ENCODE results near the gene BNIP5. TPM values are rescaled to one million over a fixed set of nuclear protein-coding genes. Genes with fewer than 3 reads are reported as not detected.
A peak's percentile ranks its signal among the peaks of the same experiment; 100 is the strongest.

BNIP5 gene
- total RNA-seq, 2 donors from 2014 or later = not detected

GRCh38 chr6:36327919-36328236 is 8.8 kb downstream of the BNIP5 start:
- no peak for TF ChIP-seq CTCF (conservative IDR thresholded peaks at IDR 0.05)
- no peak for DNase-seq
- Mint-ChIP-seq H3K36me3 (ENCODE audit: low read depth) (no peaks in the 10 kb centered on the region), H3K4me1 (peaks cover 2% of the 10 kb centered on the region), H3K9me3 (no peaks in the 10 kb centered on the region), H3K27me3 (ENCODE audit: insufficient read depth) (peaks cover 4% of the 10 kb centered on the region), H3K27ac (no peak overlapping the region), H3K4me3 (no peak overlapping the region)
- no peak overlapping the region for H3K9ac ChIP-seq (ENCODE audit: extremely low read depth, low read length, poor library complexity, severe bottlenecking)
- H3K27me3 ChIP-seq (ENCODE audit: control insufficient read depth, insufficient read depth, low read length, poor library complexity, severe bottlenecking) = peaks cover 2% of the 10 kb centered on the region
- H3K9me3 ChIP-seq (ENCODE audit: control insufficient read depth, low read length) = no peaks in the 10 kb centered on the region
- no peaks in the 10 kb centered on the region for H3K4me1 ChIP-seq (ENCODE audit: control insufficient read depth, insufficient read depth, low read length)
- H3K36me3 ChIP-seq (ENCODE audit: control insufficient read depth, insufficient read depth, low read length) = no peaks in the 10 kb centered on the region
- H3K4me3 ChIP-seq (ENCODE audit: low read length) = no peak overlapping the region
- H3K27ac ChIP-seq (ENCODE audit: low read depth, low read length) = no peak overlapping the region

GRCh38 chr6:36327226-36327918 is 9.3 kb downstream of the BNIP5 start:
- 38 to 41% methylated on average over 3 to 6 of the region's 6 CpGs for WGBS, 2 experiments (ENCODE audit: insufficient coverage in 1 of 2, insufficient read length in 1 of 2)
- no peak overlapping the region for H3K9ac ChIP-seq (ENCODE audit: extremely low read depth, low read length, poor library complexity, severe bottlenecking)
- no peaks in the 10 kb centered on the region for H3K36me3 ChIP-seq (ENCODE audit: control insufficient read depth, insufficient read depth, low read length)
- no peak for TF ChIP-seq CTCF (conservative IDR thresholded peaks at IDR 0.05)
- no peaks in the 10 kb centered on the region for H3K4me1 ChIP-seq (ENCODE audit: control insufficient read depth, insufficient read depth, low read length)
- DNase-seq = peak; percentile 69
- H3K9me3 Mint-ChIP-seq = no peaks in the 10 kb centered on the region
- H3K27me3 Mint-ChIP-seq (ENCODE audit: insufficient read depth) = peaks cover 4% of the 10 kb centered on the region
- H3K4me1 Mint-ChIP-seq = peaks cover 2% of the 10 kb centered on the region
- H3K4me3 Mint-ChIP-seq = no peak overlapping the region
- no peak overlapping the region for H3K27ac Mint-ChIP-seq
- H3K27ac ChIP-seq (ENCODE audit: low read depth, low read length) = no peak overlapping the region
- no peaks in the 10 kb centered on the region for H3K27me3 ChIP-seq (ENCODE audit: control insufficient read depth, insufficient read depth, low read length, poor library complexity, severe bottlenecking)
- no peaks in the 10 kb centered on the region for H3K9me3 ChIP-seq (ENCODE audit: control insufficient read depth, low read length)
- no peak overlapping the region for H3K4me3 ChIP-seq (ENCODE audit: low read length)
- no peaks in the 10 kb centered on the region for H3K36me3 Mint-ChIP-seq (ENCODE audit: low read depth)

- Mint-ChIP-seq H3K36me3 (ENCODE audit: low read depth) (no peaks in the 10 kb centered on the region), H3K9me3 (no peaks in the 10 kb centered on the region), H3K4me3 (no peak overlapping the region), H3K27me3 (ENCODE audit: insufficient read depth) (no peaks in the 10 kb centered on the region), H3K4me1 (peaks cover 2% of the 10 kb centered on the region), H3K27ac (no peak overlapping the region)
- no peaks in the 10 kb centered on the region for H3K4me1 ChIP-seq (ENCODE audit: control insufficient read depth, insufficient read depth, low read length)
- no peak for TF ChIP-seq CTCF (conservative IDR thresholded peaks at IDR 0.05)
- no peak overlapping the region for H3K9ac ChIP-seq (ENCODE audit: extremely low read depth, low read length, poor library complexity, severe bottlenecking)
- H3K27me3 ChIP-seq (ENCODE audit: control insufficient read depth, insufficient read depth, low read length, poor library complexity, severe bottlenecking) = no peaks in the 10 kb centered on the region
- H3K36me3 ChIP-seq (ENCODE audit: control insufficient read depth, insufficient read depth, low read length) = no peaks in the 10 kb centered on the region
- H3K9me3 ChIP-seq (ENCODE audit: control insufficient read depth, low read length) = no peaks in the 10 kb centered on the region
- peak overlapping the region; percentile 66 for H3K27ac ChIP-seq (ENCODE audit: low read depth, low read length)
- H3K4me3 ChIP-seq (ENCODE audit: low read length) = no peak overlapping the region
- 62 to 83% methylated on average over 5 to 7 of the region's 7 CpGs for WGBS, 2 experiments (ENCODE audit: insufficient coverage in 1 of 2, insufficient read length in 1 of 2)
- DNase-seq = no peak
Observed at GRCh38 chr6:36326356-36326995, 10.2 kb downstream of the BNIP5 start.

Data from endodermal cell (in vitro differentiated cells).